Lung (tissue), 12 donors: Measurements from ENCODE around the gene AVEN. TPM values are rescaled to one million over a fixed set of nuclear protein-coding genes. Genes with fewer than 3 reads are reported as not detected.

Experiments
- ATAC-seq: fragments of 200-7000 bp; cut with Tn5 transposase; one replicate; pipeline ENCODE4 v1.9.1; 2020; ENCODE audit warnings: moderate number of reproducible peaks; ENCODE audit not compliant: insufficient read depth, low FRiP score
- DNase-seq, 3 donors: peaks; one replicate each; pipeline ENCODE4 v3.0.0-alpha.2; 2013 to 2017
- H3K27ac ChIP-seq, 2 donors: one replicate each; pipeline ENCODE4 v1.5.1; 2013; ENCODE audit warnings: mild to moderate bottlenecking in 2 of 2, moderate library complexity in 2 of 2, control low read depth in 1 of 2, inconsistent platforms in 1 of 2, low read depth in 1 of 2, low read length in 1 of 2
- H3K27me3 ChIP-seq, 3 donors: one replicate each; pipeline ENCODE4 v1.5.1; 2013; ENCODE audit warnings: low read length in 2 of 3; ENCODE audit not compliant: control insufficient read depth in 3 of 3, insufficient read depth in 3 of 3
- H3K36me3 ChIP-seq, 4 donors: one replicate each; pipeline ENCODE4 v1.5.1; 2013; ENCODE audit warnings: low read length in 4 of 4, mild to moderate bottlenecking in 1 of 4, moderate library complexity in 1 of 4; ENCODE audit not compliant: control insufficient read depth in 4 of 4, insufficient read depth in 4 of 4
- H3K4me1 ChIP-seq, 5 donors: one replicate each; pipeline ENCODE4 v1.5.1; 2013; ENCODE audit warnings: low read length in 5 of 5, mild to moderate bottlenecking in 2 of 5, moderate library complexity in 1 of 5; ENCODE audit not compliant: control insufficient read depth in 5 of 5, insufficient read depth in 5 of 5
- H3K4me3 ChIP-seq: one replicate; pipeline ENCODE4 v1.5.1; 2013; ENCODE audit warnings: mild to moderate bottlenecking, control low read depth, moderate library complexity
- H3K9ac ChIP-seq, 2 donors: one replicate each; pipeline ENCODE4 v1.5.1; 2013; ENCODE audit warnings: low read length in 2 of 2, control low read depth in 1 of 2; ENCODE audit not compliant: insufficient read depth in 1 of 2
- H3K9me3 ChIP-seq, 4 donors: one replicate each; pipeline ENCODE4 v1.5.1; 2013; ENCODE audit warnings: low read length in 3 of 4, mild to moderate bottlenecking in 1 of 4, moderate library complexity in 1 of 4; ENCODE audit not compliant: control insufficient read depth in 4 of 4, insufficient read depth in 3 of 4
- WGBS, 2 donors: extraction: QIAGEN DNeasy Blood & Tissue Kit; methylation state at CpG; one replicate each; pipeline ENCODE4 v1.1.7; 2013; 5-methylcytosine and 5-hydroxymethylcytosine counted together
- polyA plus RNA-seq, 2 donors: library from polyadenylated mRNA; stranded (reverse); fragments of 200-250 nt; gene quantifications; one replicate each; pipeline ENCODE4 v1.2.1, GENCODE V29; 2013
- total RNA-seq, 2 donors: library from RNA; depleted of rRNA in 1 of 2; stranded (reverse); fragments of >200 nt in 1 of 2; gene quantifications; one replicate each; pipeline ENCODE4 v1.2.1, GENCODE V29; 2014 to 2021
- TF ChIP-seq, protein P1 (sequence below): IDR thresholded peaks from 2 replicates; pipeline ENCODE4 v1.5.1; 2012; ENCODE audit warnings: mild to moderate bottlenecking; ENCODE audit errors: control extremely low read depth, extremely low read depth
- donor health status: control.
- donor health status: control.
- donor health status: Bipolar disorder and iron deficiency.
- donor health status: healthy.
- donor health status: DM: yes; HTN: yes; CAD: no.

AVEN gene
- total and polyA plus RNA-seq, 4 donors: 7.5 to 9.3 (median 8.9) TPM

DNA sequence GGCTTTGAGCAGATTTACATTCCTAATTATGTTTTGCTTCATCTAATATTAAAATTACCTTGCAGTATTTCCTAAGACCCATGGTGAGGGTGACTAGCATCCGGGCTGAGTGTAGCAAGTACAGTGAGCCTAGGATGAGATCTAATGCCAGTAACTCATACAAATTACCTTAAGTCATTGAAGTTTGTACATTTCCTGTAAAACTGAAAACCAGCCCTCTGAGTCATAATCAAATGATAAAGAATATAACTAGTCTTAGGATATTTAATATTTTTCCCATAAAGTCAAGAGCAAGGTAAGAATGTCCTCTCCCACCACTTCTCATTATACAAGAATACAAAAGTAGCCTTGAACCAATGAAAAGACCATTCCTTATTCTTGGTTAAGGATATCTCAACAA, 125.5 kb downstream of the AVEN start:
- Histone ChIP-seq H3K9me3 (no peaks in the 10 kb centered on the region), H3K27ac (no peak overlapping the region), H3K36me3 (no peaks in the 10 kb centered on the region), H3K4me1 (no peaks in the 10 kb centered on the region), H3K4me3 (no peak overlapping the region), H3K9ac (no peak overlapping the region), H3K27me3 (no peaks in the 10 kb centered on the region)
- DNase-seq (no peak), ATAC-seq (no peak)
- TF ChIP-seq, protein P1, sequence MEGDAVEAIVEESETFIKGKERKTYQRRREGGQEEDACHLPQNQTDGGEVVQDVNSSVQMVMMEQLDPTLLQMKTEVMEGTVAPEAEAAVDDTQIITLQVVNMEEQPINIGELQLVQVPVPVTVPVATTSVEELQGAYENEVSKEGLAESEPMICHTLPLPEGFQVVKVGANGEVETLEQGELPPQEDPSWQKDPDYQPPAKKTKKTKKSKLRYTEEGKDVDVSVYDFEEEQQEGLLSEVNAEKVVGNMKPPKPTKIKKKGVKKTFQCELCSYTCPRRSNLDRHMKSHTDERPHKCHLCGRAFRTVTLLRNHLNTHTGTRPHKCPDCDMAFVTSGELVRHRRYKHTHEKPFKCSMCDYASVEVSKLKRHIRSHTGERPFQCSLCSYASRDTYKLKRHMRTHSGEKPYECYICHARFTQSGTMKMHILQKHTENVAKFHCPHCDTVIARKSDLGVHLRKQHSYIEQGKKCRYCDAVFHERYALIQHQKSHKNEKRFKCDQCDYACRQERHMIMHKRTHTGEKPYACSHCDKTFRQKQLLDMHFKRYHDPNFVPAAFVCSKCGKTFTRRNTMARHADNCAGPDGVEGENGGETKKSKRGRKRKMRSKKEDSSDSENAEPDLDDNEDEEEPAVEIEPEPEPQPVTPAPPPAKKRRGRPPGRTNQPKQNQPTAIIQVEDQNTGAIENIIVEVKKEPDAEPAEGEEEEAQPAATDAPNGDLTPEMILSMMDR: no peak
- WGBS, 2 donors: 92 to 95% methylated on average over 1 of the region's 1 CpG

DNA sequence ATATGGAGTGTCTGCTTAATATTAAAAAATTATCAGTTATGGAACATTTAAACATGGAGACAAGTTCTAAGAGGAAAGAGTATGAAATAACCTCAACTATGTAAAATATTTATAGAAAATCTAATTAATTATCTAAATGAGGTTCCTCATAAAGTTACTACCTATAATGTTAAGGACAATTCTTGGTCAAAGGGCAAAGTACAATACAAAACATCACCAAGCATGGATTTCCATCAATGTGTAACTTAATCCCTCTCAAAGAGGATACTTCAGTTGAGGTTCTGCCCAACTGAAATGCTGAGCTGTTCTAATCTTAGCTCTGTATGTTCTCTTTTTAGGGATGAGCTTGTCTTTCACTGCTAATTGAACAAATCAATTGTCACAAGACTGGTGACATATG, 126.7 kb downstream of the AVEN start:
- no peak overlapping the region for H3K4me3 ChIP-seq
- no peaks in the 10 kb centered on the region for H3K4me1 ChIP-seq
- TF ChIP-seq, protein P1: no peak
- no peak for DNase-seq
- no peak overlapping the region for H3K9ac ChIP-seq
- no peaks in the 10 kb centered on the region for H3K9me3 ChIP-seq
- H3K27me3 ChIP-seq: no peaks in the 10 kb centered on the region
- no peak overlapping the region for H3K27ac ChIP-seq
- ATAC-seq: no peak
- no peaks in the 10 kb centered on the region for H3K36me3 ChIP-seq

DNA sequence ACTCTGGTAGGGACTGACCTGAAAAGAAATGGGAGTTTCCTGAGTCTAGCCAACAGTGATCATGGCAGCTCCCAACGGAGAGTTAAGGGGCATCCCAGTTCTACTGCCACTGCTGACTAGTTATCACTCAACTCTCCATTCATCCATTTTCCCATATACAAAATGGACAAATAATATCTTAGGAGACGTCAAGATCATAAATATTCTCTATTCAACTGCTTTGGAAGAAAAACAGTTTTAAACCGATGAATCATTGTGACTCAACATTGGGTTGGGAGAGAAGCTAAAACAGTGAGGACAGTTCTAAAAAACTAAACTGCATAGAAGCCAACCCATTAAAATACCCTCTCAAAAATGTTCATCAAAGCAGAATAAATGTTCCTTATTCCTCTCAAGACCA, 128.3 kb downstream of the AVEN start:
- no peaks in the 10 kb centered on the region for H3K36me3 ChIP-seq
- H3K9ac ChIP-seq: no peak overlapping the region
- ATAC-seq (no peak), DNase-seq (no peak)
- H3K9me3 ChIP-seq: no peaks in the 10 kb centered on the region
- TF ChIP-seq, protein P1: no peak
- 91 to 92% methylated on average over 3 of the region's 3 CpGs for WGBS, 2 donors
- no peak overlapping the region for H3K4me3 ChIP-seq
- no peaks in the 10 kb centered on the region for H3K27me3 ChIP-seq
- H3K4me1 ChIP-seq: peaks cover 0 to 5% (median 0%) of the 10 kb centered on the region in 5 donors
- no peak overlapping the region for H3K27ac ChIP-seq

DNA sequence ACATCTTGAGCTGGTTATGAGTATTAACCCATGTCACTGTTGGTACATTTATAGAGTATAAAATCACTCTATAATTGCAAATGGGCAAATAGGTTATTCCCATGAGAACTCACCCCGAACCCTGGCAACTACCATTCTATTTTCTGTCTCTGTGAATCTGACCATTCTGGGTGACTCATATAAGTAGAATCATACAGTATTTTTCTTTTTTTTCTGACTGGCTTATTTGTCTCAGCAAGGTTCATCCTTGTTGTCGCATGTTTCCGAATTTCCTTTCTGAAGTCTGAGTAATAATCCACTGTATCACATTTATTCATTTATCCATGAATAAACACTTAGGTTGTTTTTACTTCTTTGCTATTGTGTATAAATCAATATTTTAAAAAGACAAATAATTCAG, 130.6 kb downstream of the AVEN start:
- no peak overlapping the region for H3K9ac ChIP-seq
- H3K36me3 ChIP-seq: no peaks in the 10 kb centered on the region
- H3K4me1 ChIP-seq: peaks cover 0 to 5% (median 0%) of the 10 kb centered on the region in 5 donors
- H3K9me3 ChIP-seq: no peaks in the 10 kb centered on the region
- no peak overlapping the region for H3K27ac ChIP-seq
- DNase-seq: no peak
- TF ChIP-seq, protein P1: no peak
- ATAC-seq: no peak
- H3K27me3 ChIP-seq: no peaks in the 10 kb centered on the region
- H3K4me3 ChIP-seq: no peak overlapping the region
- WGBS, 2 donors: 90 to 98% methylated on average over 3 of the region's 3 CpGs
